Colonic mucosa (tissue), 4 donors: ENCODE results near the gene EDA. TPM values are rescaled to one million over a fixed set of nuclear protein-coding genes. Genes with fewer than 3 reads are reported as not detected.

Experiments used
- DNase-seq: peaks from one replicate; pipeline ENCODE4 v3.0.0-alpha.2; 2020
- H3K27ac ChIP-seq: fragments of 200-600 bp; one replicate; pipeline ENCODE4 v1.8.0; 2021
- H3K27me3 ChIP-seq: fragments of 200-600 bp; one replicate; pipeline ENCODE4 v1.8.0; 2021
- H3K36me3 ChIP-seq: fragments of 200-600 bp; one replicate; pipeline ENCODE4 v1.8.0; 2021
- H3K4me1 ChIP-seq: fragments of 200-600 bp; one replicate; pipeline ENCODE4 v1.8.0; 2021; ENCODE audit warnings: mild to moderate bottlenecking
- H3K4me3 ChIP-seq: fragments of 200-600 bp; one replicate; pipeline ENCODE4 v1.8.0; 2021
- H3K9ac ChIP-seq, 2 donors: one replicate each; pipeline ENCODE4 v1.7.0; 2013; ENCODE audit warnings: control low read depth in 2 of 2, low read depth in 2 of 2, low read length in 2 of 2
- H3K9me3 ChIP-seq: fragments of 200-600 bp; one replicate; pipeline ENCODE4 v1.8.0; 2021
- CTCF ChIP-seq: fragments of 200-600 bp; IDR thresholded peaks from one replicate; pipeline ENCODE4 v1.8.0; 2022; ENCODE audit warnings: antibody characterized with exemption, mild to moderate bottlenecking
- intact Hi-C: fragments of 100-400 bp; cut with DNase I; formaldehyde crosslinking; loops from one replicate; pipeline ENCODE4 v1.14.1; 2022
- total RNA-seq, 2 donors: library from RNA; stranded (reverse); fragmentation: NEBNext Ultra II Directional in 1 of 2; extraction: Animal tissue kit (Norgen Biotek cat#: 25700) in 1 of 2; gene quantifications; one replicate each; pipeline ENCODE4 v1.2.1, GENCODE V29; 2021
- donor health status: healthy.
- donor health status: DM: no; HTN: no; CAD: no.
- donor health status: DM: no; HTN: no; CAD: no.

Gene EDA
- total RNA-seq, 2 donors from 2014 or later = 1.6 to 1.9 TPM

- no peak overlapping the region for H3K27ac ChIP-seq
- TF ChIP-seq CTCF = no peak
- no peak overlapping the region for H3K4me3 ChIP-seq
- no peaks in the 10 kb centered on the region for H3K36me3 ChIP-seq
- intact Hi-C loops = no loop called here
- H3K9me3 ChIP-seq = no peaks in the 10 kb centered on the region
- H3K4me1 ChIP-seq = no peaks in the 10 kb centered on the region
- DNase-seq = no peak
- H3K9ac ChIP-seq = no peak overlapping the region
- no peaks in the 10 kb centered on the region for H3K27me3 ChIP-seq
Measured at GRCh38 chrX:69876221-69876620, 260.3 kb downstream of the EDA start.

GRCh38 chrX:69884210-69884609, 268.3 kb downstream of the EDA start:
- Histone ChIP-seq H3K9ac (no peak overlapping the region), H3K27ac (no peak overlapping the region), H3K9me3 (no peaks in the 10 kb centered on the region), H3K4me1 (no peaks in the 10 kb centered on the region), H3K4me3 (no peak overlapping the region), H3K36me3 (no peaks in the 10 kb centered on the region), H3K27me3 (no peaks in the 10 kb centered on the region)
- TF ChIP-seq CTCF = no peak
- DNase-seq = no peak
- intact Hi-C loops = no loop called here

- DNase-seq = no peak
- intact Hi-C loops = no loop called here
- Histone ChIP-seq H3K4me1 (no peaks in the 10 kb centered on the region), H3K36me3 (no peaks in the 10 kb centered on the region), H3K27ac (no peak overlapping the region), H3K27me3 (no peaks in the 10 kb centered on the region), H3K9ac (no peak overlapping the region), H3K9me3 (no peaks in the 10 kb centered on the region), H3K4me3 (no peak overlapping the region)
- TF ChIP-seq CTCF = no peak
Measured at GRCh38 chrX:69896046-69896445, 280.1 kb downstream of the EDA start.

- Histone ChIP-seq H3K4me1 (no peaks in the 10 kb centered on the region), H3K36me3 (no peaks in the 10 kb centered on the region), H3K4me3 (no peak overlapping the region), H3K27ac (no peak overlapping the region), H3K9me3 (no peaks in the 10 kb centered on the region), H3K27me3 (no peaks in the 10 kb centered on the region), H3K9ac (no peak overlapping the region)
- TF ChIP-seq CTCF = no peak
- no peak for DNase-seq
- intact Hi-C loops = no loop called here
Measured at GRCh38 chrX:69900491-69900890, 284.6 kb downstream of the EDA start.

- Histone ChIP-seq H3K4me1 (no peaks in the 10 kb centered on the region), H3K4me3 (no peak overlapping the region), H3K27me3 (no peaks in the 10 kb centered on the region), H3K36me3 (no peaks in the 10 kb centered on the region), H3K9me3 (no peaks in the 10 kb centered on the region), H3K27ac (no peak overlapping the region), H3K9ac (no peak overlapping the region)
- no peak for DNase-seq
- intact Hi-C loops = no loop called here
- TF ChIP-seq CTCF = no peak
Measured at GRCh38 chrX:69906447-69906846, 290.5 kb downstream of the EDA start.

- no peak for TF ChIP-seq CTCF
- intact Hi-C loops = no loop called here
Measured at GRCh38 chrX:69914781-69915180, 298.9 kb downstream of the EDA start.

More at GRCh38 chrX:69914781-69915180, 298.9 kb downstream of the EDA start:
- DNase-seq = no peak
- H3K36me3 ChIP-seq = no peaks in the 10 kb centered on the region
- no peak overlapping the region for H3K4me3 ChIP-seq
- no peaks in the 10 kb centered on the region for H3K4me1 ChIP-seq
- no peak overlapping the region for H3K27ac ChIP-seq
- H3K9me3 ChIP-seq = no peaks in the 10 kb centered on the region
- no peaks in the 10 kb centered on the region for H3K27me3 ChIP-seq
- H3K9ac ChIP-seq = no peak overlapping the region
